Measurements from ENCODE around the gene TAC4.

The TAC4 gene

GRCh38 chr17:49798182-49798581 lies 49.7 kb downstream of the TAC4 start:
- peak; percentile 4 for DNase-seq

- no peak for DNase-seq
Observed at GRCh38 chr17:49795372-49795771, 52.5 kb downstream of the TAC4 start.

- DNase-seq = no peak
Observed at GRCh38 chr17:49793309-49793708, 54.6 kb downstream of the TAC4 start.

GRCh38 chr17:49789243-49789578 lies 58.7 kb downstream of the TAC4 start:
- no peak for DNase-seq

- DNase-seq = peak; percentile 99
Observed at GRCh38 chr17:49788478-49789242, 59.2 kb downstream of the TAC4 start, which contains the start of gene KAT7. Gene KAT7 (plus strand): TSS chr17:49788681. CDS start chr17:49788835, 154 bp downstream.

All from suppressor macrophage treated with lipopolysaccharide for 4 hours (primary cell).